ENCODE results near the gene DCAF11. TPM values are rescaled to one million over a fixed set of nuclear protein-coding genes. Genes with fewer than 3 reads are reported as not detected.
A peak's percentile ranks its signal among the peaks of the same experiment; 100 is the strongest.

The DCAF11 gene
- total and polyA plus RNA-seq, 3 donors from 2014 or later: 67.6 to 77.4 (median 68.0) TPM

- Histone ChIP-seq H3K4me3 (peak overlapping the region; percentile 79 to 89), H3K4me1 (peaks cover 20% of the 10 kb centered on the region), H3K9me3 (no peaks in the 10 kb centered on the region), H3K36me3 (ENCODE audit: low read depth, missing control alignments) (no peaks in the 10 kb centered on the region), H3K27me3 (no peaks in the 10 kb centered on the region), H3K27ac (peak overlapping the region; percentile 86 to 88)
- no peak for DNase-seq
- intact Hi-C loops (cut with DNase I; ENCODE audit: low total_unique reads): no loop called here
- TF ChIP-seq CTCF (IDR thresholded peaks at IDR 0.05) (no peak), POLR2A (IDR thresholded peaks at IDR 0.05) (no peak)
- WGBS, 2 donors: 28 to 32% methylated on average over 13 of the region's 13 CpGs
Observed at GRCh38 chr14:24136684-24137528, 22.3 kb downstream of the DCAF11 start.

GRCh38 chr14:24137529-24138395 lies 23.2 kb downstream of the DCAF11 start:
- no peak for DNase-seq
- TF ChIP-seq POLR2A (IDR thresholded peaks at IDR 0.05) (no peak), CTCF (IDR thresholded peaks at IDR 0.05) (no peak)
- Histone ChIP-seq H3K4me3 (no peak overlapping the region), H3K27ac (peak overlapping the region in 1 of 2 donors; percentile 86), H3K27me3 (no peaks in the 10 kb centered on the region), H3K9me3 (no peaks in the 10 kb centered on the region), H3K36me3 (ENCODE audit: low read depth, missing control alignments) (no peaks in the 10 kb centered on the region), H3K4me1 (peaks cover 24% of the 10 kb centered on the region)
- intact Hi-C loops (cut with DNase I; ENCODE audit: low total_unique reads): no loop called here
- 85 to 90% methylated on average over 8 of the region's 8 CpGs for WGBS, 2 donors

- peaks cover 24% of the 10 kb centered on the region for H3K4me1 ChIP-seq
- TF ChIP-seq POLR2A (IDR thresholded peaks at IDR 0.05) (no peak), CTCF (IDR thresholded peaks at IDR 0.05) (no peak)
- DNase-seq: no peak
- H3K9me3 ChIP-seq: no peaks in the 10 kb centered on the region
- WGBS, 2 donors: 79 to 81% methylated on average over 11 to 13 of the region's 13 CpGs
- no peaks in the 10 kb centered on the region for H3K36me3 ChIP-seq (ENCODE audit: low read depth, missing control alignments)
- no peak overlapping the region for H3K27ac ChIP-seq
- no peaks in the 10 kb centered on the region for H3K27me3 ChIP-seq
- no peak overlapping the region for H3K4me3 ChIP-seq
- intact Hi-C loops (cut with DNase I; ENCODE audit: low total_unique reads): no loop called here
Observed at GRCh38 chr14:24138396-24139271, 24.1 kb downstream of the DCAF11 start.

- H3K9me3 ChIP-seq: no peaks in the 10 kb centered on the region
- H3K27ac ChIP-seq: no peak overlapping the region
- no peak for DNase-seq
- TF ChIP-seq CTCF (IDR thresholded peaks at IDR 0.05) (no peak), POLR2A (IDR thresholded peaks at IDR 0.05) (no peak)
- H3K27me3 ChIP-seq: no peaks in the 10 kb centered on the region
- H3K36me3 ChIP-seq (ENCODE audit: low read depth, missing control alignments): no peaks in the 10 kb centered on the region
- peaks cover 24% of the 10 kb centered on the region for H3K4me1 ChIP-seq
- WGBS, 2 donors: 81 to 91% methylated on average over 9 of the region's 9 CpGs
- H3K4me3 ChIP-seq: no peak overlapping the region
- intact Hi-C loops (cut with DNase I; ENCODE audit: low total_unique reads): no loop called here
Observed at GRCh38 chr14:24139272-24139934, 24.8 kb downstream of the DCAF11 start.
